Neural cell (in vitro differentiated cells): ENCODE data around the gene FAM227A. TPM values are rescaled to one million over a fixed set of nuclear protein-coding genes. Genes with fewer than 3 reads are reported as not detected.

Experiments used
- H2AFZ ChIP-seq: fragments of 200-600, 300-800 bp; sonication (generic), shearing (Covaris generic); 2 replicates; pipeline ENCODE4 v1.6.0; 2014; ENCODE audit warnings: low read depth, mild to moderate bottlenecking, antibody characterized with exemption, low read length, moderate library complexity
- H3F3A ChIP-seq: fragments of 200-600 bp; shearing (Covaris generic); 2 replicates; pipeline ENCODE4 v1.6.1; 2016; ENCODE audit warnings: mild to moderate bottlenecking, moderate library complexity, mixed read lengths, antibody characterized with exemption, low read length; ENCODE audit not compliant: insufficient read depth, poor library complexity, severe bottlenecking
- H3K27ac ChIP-seq: fragments of 200-600, 300-800 bp; sonication (generic), shearing (Covaris generic); 2 replicates; pipeline ENCODE4 v1.5.1; 2014; ENCODE audit warnings: mild to moderate bottlenecking, low read length, moderate library complexity
- H3K27me3 ChIP-seq: fragments of 300-800, 200-600 bp; sonication (generic), shearing (Covaris generic); 2 replicates; pipeline ENCODE4 v1.6.0; 2014; ENCODE audit warnings: mild to moderate bottlenecking, low read depth, low read length, moderate library complexity; ENCODE audit not compliant: insufficient read depth
- H3K36me3 ChIP-seq: fragments of 300-800, 200-600 bp; sonication (generic), shearing (Covaris generic); 2 replicates; pipeline ENCODE4 v1.5.1; 2014; ENCODE audit warnings: mild to moderate bottlenecking, antibody characterized with exemption, low read length, moderate library complexity; ENCODE audit not compliant: insufficient read depth
- H3K4me2 ChIP-seq: fragments of 300-800, 200-600 bp; sonication (generic), shearing (Covaris generic); 2 replicates; pipeline ENCODE4 v1.6.0; 2014; ENCODE audit warnings: mild to moderate bottlenecking, low read length
- H3K4me3 ChIP-seq: fragments of 300-800, 200-600 bp; sonication (generic), shearing (Covaris generic); 2 replicates; pipeline ENCODE4 v1.5.1; 2014; ENCODE audit warnings: mild to moderate bottlenecking, low read length, moderate library complexity
- H3K79me2 ChIP-seq: fragments of 200-600 bp; shearing (Covaris generic); replicated peaks from 2 replicates; pipeline ENCODE4 v1.6.0; 2014; ENCODE audit warnings: mild to moderate bottlenecking, low read length, moderate library complexity; ENCODE audit not compliant: insufficient read depth
- H3K9ac ChIP-seq: fragments of 300-800, 200-600 bp; sonication (generic), shearing (Covaris generic); 2 replicates; pipeline ENCODE4 v1.6.1; 2016; ENCODE audit warnings: mild to moderate bottlenecking, low read length, mixed read lengths
- H3K9me2 ChIP-seq: fragments of 200-600 bp; shearing (Covaris generic); 2 replicates; pipeline ENCODE4 v1.6.1; 2016; ENCODE audit warnings: mild to moderate bottlenecking, low read length, mixed read lengths; ENCODE audit not compliant: insufficient read depth
- H3K9me3 ChIP-seq: fragments of 200-600, 300-800 bp; sonication (generic), shearing (Covaris generic); 2 replicates; pipeline ENCODE4 v1.6.1; 2016; ENCODE audit warnings: mild to moderate bottlenecking, mixed run types, low read length, moderate library complexity, mixed read lengths
- H4K20me1 ChIP-seq: fragments of 200-600 bp; shearing (Covaris generic); 2 replicates; pipeline ENCODE4 v1.6.1; 2016; ENCODE audit warnings: mild to moderate bottlenecking, mixed run types; ENCODE audit not compliant: insufficient read depth
- EP300 ChIP-seq: fragments of 450-650 bp; conservative IDR thresholded peaks from 2 replicates; pipeline ENCODE4 v1.6.1; 2014; ENCODE audit warnings: antibody characterized with exemption, mild to moderate bottlenecking, moderate library complexity; ENCODE audit not compliant: poor library complexity, severe bottlenecking
- EZH2 ChIP-seq: fragments of 200-600, 300-800 bp; shearing (Covaris generic), sonication (generic); IDR thresholded peaks from 2 replicates; pipeline ENCODE4 v1.6.1; 2014; ENCODE audit warnings: antibody characterized with exemption, low read length, borderline replicate concordance, mild to moderate bottlenecking; ENCODE audit not compliant: insufficient read depth, poor library complexity, severe bottlenecking
- MXI1 ChIP-seq: fragments of 450-650 bp; conservative IDR thresholded peaks from 2 replicates; pipeline ENCODE4 v1.6.1; 2014; ENCODE audit warnings: antibody characterized with exemption, mild to moderate bottlenecking; ENCODE audit not compliant: poor library complexity, severe bottlenecking
- POLR2AphosphoS5 ChIP-seq: IDR thresholded peaks from 2 replicates; pipeline ENCODE4 v1.6.1; 2012
- RAD21 ChIP-seq: fragments of 450-650 bp; conservative IDR thresholded peaks from 2 replicates; pipeline ENCODE4 v1.6.1; 2014; ENCODE audit warnings: antibody characterized with exemption, mild to moderate bottlenecking, moderate library complexity
- REST ChIP-seq: IDR thresholded peaks from 2 replicates; pipeline ENCODE4 v1.6.1; 2012; ENCODE audit warnings: borderline replicate concordance
- SMC3 ChIP-seq: fragments of 450-650 bp; conservative IDR thresholded peaks from 2 replicates; pipeline ENCODE4 v1.6.1; 2014; ENCODE audit warnings: antibody characterized with exemption, mild to moderate bottlenecking, moderate library complexity; ENCODE audit not compliant: poor library complexity
- TAF1 ChIP-seq: IDR thresholded peaks from 2 replicates; pipeline ENCODE4 v1.6.1; 2012; ENCODE audit warnings: low read depth
- polyA plus RNA-seq: library from polyadenylated mRNA; depleted of rRNA; stranded (reverse); fragments of >200 nt; gene quantifications from 2 replicates; pipeline ENCODE4 v1.2.3, GENCODE V29; 2014
- TF ChIP-seq, protein P1 (sequence below): fragments of 450-650 bp; IDR thresholded peaks from 2 replicates; pipeline ENCODE4 v1.5.1; 2014; ENCODE audit warnings: antibody characterized with exemption, mild to moderate bottlenecking, moderate library complexity; ENCODE audit not compliant: poor library complexity, severe bottlenecking

Gene FAM227A
- polyA plus RNA-seq, 1 donor from 2014 or later, result 14.0 TPM

GRCh38 chr22:38689651-38690050 lies 33.5 kb upstream of the FAM227A start:
- TF ChIP-seq REST (no peak), RAD21 (no peak), POLR2AphosphoS5 (no peak), EP300 (no peak), EZH2 (no peak), TAF1 (no peak), MXI1 (no peak), SMC3 (no peak)
- TF ChIP-seq, protein P1, sequence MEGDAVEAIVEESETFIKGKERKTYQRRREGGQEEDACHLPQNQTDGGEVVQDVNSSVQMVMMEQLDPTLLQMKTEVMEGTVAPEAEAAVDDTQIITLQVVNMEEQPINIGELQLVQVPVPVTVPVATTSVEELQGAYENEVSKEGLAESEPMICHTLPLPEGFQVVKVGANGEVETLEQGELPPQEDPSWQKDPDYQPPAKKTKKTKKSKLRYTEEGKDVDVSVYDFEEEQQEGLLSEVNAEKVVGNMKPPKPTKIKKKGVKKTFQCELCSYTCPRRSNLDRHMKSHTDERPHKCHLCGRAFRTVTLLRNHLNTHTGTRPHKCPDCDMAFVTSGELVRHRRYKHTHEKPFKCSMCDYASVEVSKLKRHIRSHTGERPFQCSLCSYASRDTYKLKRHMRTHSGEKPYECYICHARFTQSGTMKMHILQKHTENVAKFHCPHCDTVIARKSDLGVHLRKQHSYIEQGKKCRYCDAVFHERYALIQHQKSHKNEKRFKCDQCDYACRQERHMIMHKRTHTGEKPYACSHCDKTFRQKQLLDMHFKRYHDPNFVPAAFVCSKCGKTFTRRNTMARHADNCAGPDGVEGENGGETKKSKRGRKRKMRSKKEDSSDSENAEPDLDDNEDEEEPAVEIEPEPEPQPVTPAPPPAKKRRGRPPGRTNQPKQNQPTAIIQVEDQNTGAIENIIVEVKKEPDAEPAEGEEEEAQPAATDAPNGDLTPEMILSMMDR, result no peak
- Histone ChIP-seq H3K4me2 (no peak overlapping the region), H3K27ac (no peak overlapping the region), H4K20me1 (no peaks in the 10 kb centered on the region), H3K27me3 (no peaks in the 10 kb centered on the region), H3K79me2 (peaks cover 13% of the 10 kb centered on the region), H3K4me3 (no peak overlapping the region), H3K9ac (no peak overlapping the region), H3K9me3 (no peaks in the 10 kb centered on the region), H3K9me2 (no peaks in the 10 kb centered on the region), H3K36me3 (no peaks in the 10 kb centered on the region), H3F3A (no peaks in the 10 kb centered on the region), H2AFZ (no peak overlapping the region)

- H3K9ac ChIP-seq, result no peak overlapping the region
- no peak overlapping the region for H3K4me3 ChIP-seq
- no peaks in the 10 kb centered on the region for H3K9me3 ChIP-seq
- no peak overlapping the region for H2AFZ ChIP-seq
- no peaks in the 10 kb centered on the region for H3F3A ChIP-seq
- H3K27me3 ChIP-seq, result no peaks in the 10 kb centered on the region
- no peaks in the 10 kb centered on the region for H3K36me3 ChIP-seq
- TF ChIP-seq TAF1 (no peak), MXI1 (no peak), EZH2 (no peak), SMC3 (no peak), EP300 (no peak), POLR2AphosphoS5 (no peak), REST (no peak), RAD21 (no peak)
- peaks cover 16% of the 10 kb centered on the region for H3K79me2 ChIP-seq
- no peak overlapping the region for H3K27ac ChIP-seq
- no peaks in the 10 kb centered on the region for H3K9me2 ChIP-seq
- H4K20me1 ChIP-seq, result no peaks in the 10 kb centered on the region
- no peak overlapping the region for H3K4me2 ChIP-seq
These were observed 29.6 kb upstream of the FAM227A start for GRCh38 chr22:38685761-38686160.
